ENCODE results near the gene RRP12.

GRCh38 chr10:97384156-97384555 lies 17.0 kb downstream of the RRP12 start:
- TF ChIP-seq, protein P1, sequence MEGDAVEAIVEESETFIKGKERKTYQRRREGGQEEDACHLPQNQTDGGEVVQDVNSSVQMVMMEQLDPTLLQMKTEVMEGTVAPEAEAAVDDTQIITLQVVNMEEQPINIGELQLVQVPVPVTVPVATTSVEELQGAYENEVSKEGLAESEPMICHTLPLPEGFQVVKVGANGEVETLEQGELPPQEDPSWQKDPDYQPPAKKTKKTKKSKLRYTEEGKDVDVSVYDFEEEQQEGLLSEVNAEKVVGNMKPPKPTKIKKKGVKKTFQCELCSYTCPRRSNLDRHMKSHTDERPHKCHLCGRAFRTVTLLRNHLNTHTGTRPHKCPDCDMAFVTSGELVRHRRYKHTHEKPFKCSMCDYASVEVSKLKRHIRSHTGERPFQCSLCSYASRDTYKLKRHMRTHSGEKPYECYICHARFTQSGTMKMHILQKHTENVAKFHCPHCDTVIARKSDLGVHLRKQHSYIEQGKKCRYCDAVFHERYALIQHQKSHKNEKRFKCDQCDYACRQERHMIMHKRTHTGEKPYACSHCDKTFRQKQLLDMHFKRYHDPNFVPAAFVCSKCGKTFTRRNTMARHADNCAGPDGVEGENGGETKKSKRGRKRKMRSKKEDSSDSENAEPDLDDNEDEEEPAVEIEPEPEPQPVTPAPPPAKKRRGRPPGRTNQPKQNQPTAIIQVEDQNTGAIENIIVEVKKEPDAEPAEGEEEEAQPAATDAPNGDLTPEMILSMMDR (conservative IDR thresholded peaks at IDR 0.05; ENCODE audit: low read depth, low read length): no peak
- TF ChIP-seq EZH2 (IDR thresholded peaks at IDR 0.05; ENCODE audit: borderline replicate concordance, low read depth, low read length, poor library complexity, severe bottlenecking): no peak
